Kidney glomerular epithelial cell (primary cell): ENCODE measurements around the gene UNK.

Experiments
- DNase-seq: peaks from one replicate; lab custom pipeline; 2025; lab: John Stamatoyannopoulos, UW

The UNK gene

GRCh38 chr17:75784473-75785015 lies at the start of gene UNK:
Gene UNK (plus strand): TSS chr17:75784806. CDS start chr17:75784881, 75 bp downstream.
- DNase-seq, result peak; percentile 98

- no peak for DNase-seq
These were observed 48.3 kb upstream of the UNK start for GRCh38 chr17:75736173-75736835.

- no peak for DNase-seq
These were observed 47.3 kb upstream of the UNK start for GRCh38 chr17:75737133-75737962.

DNA sequence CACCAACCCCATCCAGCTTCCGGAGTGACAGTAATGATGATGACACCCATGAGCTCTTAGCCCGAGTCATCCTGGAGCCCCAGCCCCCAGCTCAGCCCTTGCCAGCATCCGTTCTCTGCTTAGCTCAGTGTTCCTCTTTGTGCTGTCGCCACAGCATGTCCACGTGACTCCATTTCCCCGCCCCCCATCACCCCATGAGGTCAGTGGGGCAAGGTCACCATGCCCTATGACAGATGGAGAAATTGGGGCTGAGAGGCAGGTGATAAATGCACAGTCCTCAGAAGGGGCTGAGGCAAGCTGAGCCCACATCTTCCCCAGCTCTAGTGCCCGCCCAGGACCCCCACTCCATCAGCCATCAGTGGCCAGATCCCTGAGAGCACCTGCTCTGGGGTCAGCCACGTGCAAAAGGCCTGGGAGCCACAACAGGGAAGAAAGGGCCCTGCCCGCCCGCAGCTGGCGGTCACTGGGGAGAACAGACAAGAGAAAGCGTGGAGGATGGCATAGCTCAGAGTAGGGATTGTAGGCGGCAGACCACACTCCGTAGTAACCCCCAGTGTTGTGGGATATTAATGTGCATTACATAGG lies 46.3 kb upstream of the UNK start:
- DNase-seq, result no peak

DNA sequence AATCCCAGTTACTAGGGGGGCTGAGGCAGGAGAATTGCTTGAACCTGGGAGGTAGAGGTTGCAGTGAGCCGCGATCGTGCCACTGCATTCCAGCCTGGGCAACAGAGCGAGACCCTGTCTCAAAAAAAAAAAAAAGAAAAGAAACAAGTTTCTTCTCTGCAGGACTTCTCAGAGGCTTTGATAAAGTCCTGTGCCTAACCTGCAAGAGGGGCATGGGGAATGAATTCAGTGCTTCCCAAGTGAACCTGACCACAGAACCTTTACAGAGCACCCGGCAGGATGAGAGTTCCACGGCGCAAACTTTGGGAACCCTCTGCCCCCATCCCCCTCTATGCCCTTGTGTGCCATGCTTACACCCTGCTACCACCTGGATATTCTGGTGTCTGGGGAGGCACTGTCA lies 45.4 kb upstream of the UNK start:
- no peak for DNase-seq

GRCh38 chr17:75739801-75740200 lies 44.8 kb upstream of the UNK start:
- DNase-seq, result no peak

- no peak for DNase-seq
These were observed 44.4 kb upstream of the UNK start for GRCh38 chr17:75740215-75740614.

GRCh38 chr17:75740631-75741077 lies 44.0 kb upstream of the UNK start:
- no peak for DNase-seq

DNA sequence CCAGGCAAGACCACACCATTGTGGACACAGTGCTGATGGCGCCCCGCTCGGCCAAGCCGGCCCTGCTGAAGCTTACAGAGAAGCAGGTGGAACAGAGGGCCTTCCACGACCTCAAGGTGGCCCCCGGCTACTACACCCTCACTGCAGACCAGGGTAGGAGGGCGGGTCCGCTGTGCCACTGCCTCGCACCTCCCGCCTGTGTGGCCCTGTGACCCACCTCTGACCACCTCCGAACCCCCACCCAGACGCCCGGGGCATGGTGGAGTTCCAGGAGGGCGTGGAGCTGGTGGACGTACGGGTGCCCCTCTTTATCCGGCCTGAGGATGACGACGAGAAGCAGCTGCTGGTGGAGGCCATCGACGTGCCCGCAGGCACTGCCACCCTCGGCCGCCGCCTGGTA lies 42.3 kb upstream of the UNK start:
- no peak for DNase-seq

DNA sequence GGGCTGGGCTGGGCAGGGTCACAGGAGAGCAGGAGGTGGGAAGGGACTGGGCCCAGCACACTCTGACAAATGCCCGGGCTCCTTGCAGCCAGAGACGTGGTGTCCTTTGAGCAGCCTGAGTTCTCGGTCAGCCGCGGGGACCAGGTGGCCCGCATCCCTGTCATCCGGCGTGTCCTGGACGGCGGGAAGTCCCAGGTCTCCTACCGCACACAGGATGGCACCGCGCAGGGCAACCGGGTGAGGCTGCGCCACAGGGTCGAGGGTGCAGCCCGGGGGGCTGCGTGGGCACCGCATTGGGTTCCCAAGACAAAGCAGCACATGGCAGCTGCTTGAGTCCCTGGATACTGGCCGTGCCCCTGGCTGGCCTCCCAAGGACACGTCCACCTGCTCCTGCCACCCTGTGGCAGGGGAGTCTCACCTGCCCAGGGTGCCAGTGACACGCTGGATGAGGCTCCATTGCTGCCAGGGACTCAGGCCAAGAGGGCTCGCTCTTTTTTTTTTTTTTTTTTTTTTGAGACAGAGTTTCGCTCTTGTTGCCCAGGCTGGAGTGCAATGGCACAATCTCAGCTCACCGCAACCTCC lies 40.9 kb upstream of the UNK start:
- DNase-seq, result no peak

DNA sequence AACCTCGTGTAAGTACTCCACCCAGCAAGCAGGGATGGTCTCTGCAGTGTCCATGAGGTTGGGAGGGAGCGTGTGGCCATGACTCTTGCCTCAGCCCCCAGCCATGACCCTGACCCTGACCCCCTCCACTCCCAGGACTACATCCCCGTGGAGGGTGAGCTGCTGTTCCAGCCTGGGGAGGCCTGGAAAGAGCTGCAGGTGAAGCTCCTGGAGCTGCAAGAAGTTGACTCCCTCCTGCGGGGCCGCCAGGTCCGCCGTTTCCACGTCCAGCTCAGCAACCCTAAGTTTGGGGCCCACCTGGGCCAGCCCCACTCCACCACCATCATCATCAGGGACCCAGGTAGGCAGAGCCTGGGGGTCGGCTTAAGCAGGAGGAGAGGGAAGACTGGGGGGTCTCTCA lies 35.9 kb upstream of the UNK start:
- no peak for DNase-seq

DNA sequence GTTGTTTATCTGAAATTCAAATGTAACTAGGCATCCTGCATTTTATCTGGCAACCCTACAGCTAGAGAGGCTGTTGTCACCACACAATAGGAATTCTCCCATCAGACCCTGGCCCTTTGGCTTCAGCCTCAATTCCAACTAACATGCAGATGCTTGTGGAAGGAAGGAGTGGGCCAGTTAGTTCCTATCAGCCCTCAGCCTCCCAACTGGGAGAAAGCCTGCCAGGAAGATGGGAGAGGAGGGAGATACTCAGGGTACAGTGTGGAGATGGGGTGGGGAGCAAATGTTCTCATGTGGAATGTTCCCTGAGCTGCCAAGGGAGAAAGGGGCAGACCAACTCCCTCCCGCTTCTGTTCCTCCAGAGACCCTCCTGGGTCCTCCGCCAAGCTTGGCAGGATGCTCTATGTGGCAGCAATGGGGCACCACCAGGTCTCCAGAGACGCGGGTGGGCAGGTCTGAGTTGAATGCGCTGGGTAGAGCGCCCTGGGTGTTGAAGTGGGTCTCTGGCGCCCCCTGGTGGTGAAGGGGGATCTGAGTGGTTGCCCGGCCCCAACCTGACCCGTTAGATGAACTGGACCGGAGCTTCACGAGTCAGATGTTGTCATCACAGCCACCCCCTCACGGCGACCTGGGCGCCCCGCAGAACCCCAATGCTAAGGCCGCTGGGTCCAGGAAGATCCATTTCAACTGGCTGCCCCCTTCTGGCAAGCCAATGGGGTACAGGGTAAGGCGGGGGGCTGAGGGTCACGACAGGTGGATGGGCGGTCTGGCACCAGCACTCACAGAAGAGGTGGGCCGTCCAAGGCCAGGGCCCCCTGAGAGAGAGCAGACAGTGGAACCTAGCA lies 34.8 kb upstream of the UNK start:
- DNase-seq, result peak; percentile 54

- DNase-seq, result no peak
These were observed 33.8 kb upstream of the UNK start for GRCh38 chr17:75750661-75751423.

DNA sequence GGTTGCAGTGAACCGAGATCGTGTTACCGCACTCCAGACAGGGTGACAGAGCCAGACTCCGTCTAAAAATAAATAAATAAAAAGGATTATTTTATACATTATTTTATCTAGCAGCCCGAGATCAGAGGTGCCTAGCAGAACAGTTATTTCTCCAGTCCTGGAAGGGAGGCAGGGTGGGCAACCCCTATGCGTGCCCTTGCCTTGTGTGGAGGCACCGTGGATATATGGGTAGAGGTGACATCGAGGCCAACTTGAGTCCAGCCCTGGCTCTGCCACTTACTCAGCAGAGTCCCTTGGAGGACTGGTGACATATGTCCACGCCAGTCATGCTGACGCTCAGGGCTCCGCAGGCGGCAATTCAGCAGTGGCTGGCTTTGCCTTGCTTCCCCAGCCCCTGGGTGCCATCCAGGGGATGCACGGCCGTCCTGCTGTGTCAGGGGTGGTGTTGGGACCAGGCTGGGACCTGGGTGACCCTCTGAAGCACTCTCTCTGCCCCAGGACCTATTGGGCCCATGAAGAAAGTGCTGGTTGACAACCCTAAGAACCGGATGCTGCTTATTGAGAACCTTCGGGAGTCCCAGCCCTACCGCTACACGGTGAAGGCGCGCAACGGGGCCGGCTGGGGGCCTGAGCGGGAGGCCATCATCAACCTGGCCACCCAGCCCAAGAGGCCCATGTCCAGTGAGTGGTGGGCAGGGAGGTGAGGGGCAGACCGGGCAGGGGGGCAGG lies 32.8 kb upstream of the UNK start:
- no peak for DNase-seq

DNA sequence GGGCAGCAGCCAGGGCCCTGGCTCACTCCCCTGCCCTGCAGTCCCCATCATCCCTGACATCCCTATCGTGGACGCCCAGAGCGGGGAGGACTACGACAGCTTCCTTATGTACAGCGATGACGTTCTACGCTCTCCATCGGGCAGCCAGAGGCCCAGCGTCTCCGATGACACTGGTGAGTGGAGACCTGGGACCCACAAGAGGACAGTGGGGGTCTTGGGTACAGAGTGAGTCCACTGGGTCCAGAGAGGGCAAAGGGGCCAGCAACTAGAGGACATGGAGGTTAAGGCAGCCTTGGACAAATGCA lies 32.2 kb upstream of the UNK start:
- no peak for DNase-seq

DNA sequence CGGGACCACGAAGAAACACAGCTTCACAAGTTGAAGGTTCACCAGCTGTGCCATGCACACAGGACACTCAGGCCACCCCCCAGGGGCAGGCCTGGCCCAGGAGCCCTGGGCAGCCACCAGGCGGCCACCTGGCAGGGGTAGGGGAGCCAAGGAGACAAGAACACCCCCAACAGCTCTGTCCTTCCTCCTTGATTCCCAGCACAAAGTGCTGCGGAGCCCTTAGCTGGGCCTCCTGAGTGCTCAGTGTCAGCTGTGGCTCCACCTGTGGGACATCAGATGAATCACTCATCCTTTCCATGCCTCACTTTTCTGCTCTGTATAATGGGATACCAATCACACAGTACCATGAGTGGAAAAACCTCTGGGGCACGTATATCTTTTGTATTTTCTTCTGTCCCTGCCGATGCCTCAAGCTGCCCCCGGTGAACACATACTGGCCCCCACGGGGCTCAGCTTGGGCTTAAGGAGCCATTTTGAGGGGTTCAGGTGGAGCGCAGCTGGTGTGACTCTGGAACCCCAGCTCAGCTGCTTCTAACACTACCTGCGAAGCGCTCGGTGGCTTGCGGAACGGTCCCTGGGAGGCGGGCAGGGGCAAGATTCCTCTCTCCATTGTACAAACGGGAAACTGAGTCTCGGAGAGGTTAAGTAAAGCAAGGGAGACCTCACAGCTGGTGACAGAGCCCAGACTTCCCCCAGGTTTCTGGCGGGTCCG lies 31.6 kb upstream of the UNK start:
- no peak for DNase-seq

- DNase-seq, result no peak
These were observed 30.9 kb upstream of the UNK start for GRCh38 chr17:75753514-75754377.

- no peak for DNase-seq
These were observed 30.0 kb upstream of the UNK start for GRCh38 chr17:75754378-75755204.
